Prostate gland (tissue), 2 donors: ENCODE results near the gene EDNRA.

Experiments
- POLR2A ChIP-seq: fragments of 450-650 bp; IDR thresholded peaks from one replicate; pipeline ENCODE4 v1.6.1; 2016; ENCODE audit warnings: antibody characterized with exemption, mild to moderate bottlenecking
- TF ChIP-seq, protein P1 (sequence below), 4 experiments: fragments of 200-600 bp in 2 of 4; fragments of 450-650 bp in 2 of 4; sonication (generic) in 2 of 4; IDR thresholded peaks; 1 replicate in 3 of 4; 2 replicates in 1 of 4; pipeline ENCODE4 v1.5.1; 2016 to 2019; ENCODE audit warnings: antibody characterized with exemption in 4 of 4, mild to moderate bottlenecking in 2 of 4, moderate library complexity in 2 of 4

DNA sequence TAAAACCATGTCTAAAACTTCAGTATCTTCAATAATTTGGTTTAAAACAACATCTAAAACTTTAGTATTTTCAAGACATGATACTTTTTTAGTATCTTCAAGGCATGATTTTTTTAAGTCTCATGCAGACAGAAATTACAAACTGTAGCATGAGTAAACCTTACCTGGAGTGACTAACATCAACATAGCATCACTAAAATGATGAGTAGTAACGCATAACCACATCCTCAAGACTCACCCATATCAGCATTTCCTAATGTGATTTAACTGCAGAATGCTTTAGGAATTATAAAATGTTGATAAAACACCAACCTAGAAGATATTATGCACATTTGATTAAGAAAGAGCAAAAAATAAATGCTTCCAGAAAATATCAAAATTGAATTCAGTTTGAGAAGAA, 19.7 kb upstream of the EDNRA start:
- no peak for TF ChIP-seq POLR2A
- TF ChIP-seq, protein P1, sequence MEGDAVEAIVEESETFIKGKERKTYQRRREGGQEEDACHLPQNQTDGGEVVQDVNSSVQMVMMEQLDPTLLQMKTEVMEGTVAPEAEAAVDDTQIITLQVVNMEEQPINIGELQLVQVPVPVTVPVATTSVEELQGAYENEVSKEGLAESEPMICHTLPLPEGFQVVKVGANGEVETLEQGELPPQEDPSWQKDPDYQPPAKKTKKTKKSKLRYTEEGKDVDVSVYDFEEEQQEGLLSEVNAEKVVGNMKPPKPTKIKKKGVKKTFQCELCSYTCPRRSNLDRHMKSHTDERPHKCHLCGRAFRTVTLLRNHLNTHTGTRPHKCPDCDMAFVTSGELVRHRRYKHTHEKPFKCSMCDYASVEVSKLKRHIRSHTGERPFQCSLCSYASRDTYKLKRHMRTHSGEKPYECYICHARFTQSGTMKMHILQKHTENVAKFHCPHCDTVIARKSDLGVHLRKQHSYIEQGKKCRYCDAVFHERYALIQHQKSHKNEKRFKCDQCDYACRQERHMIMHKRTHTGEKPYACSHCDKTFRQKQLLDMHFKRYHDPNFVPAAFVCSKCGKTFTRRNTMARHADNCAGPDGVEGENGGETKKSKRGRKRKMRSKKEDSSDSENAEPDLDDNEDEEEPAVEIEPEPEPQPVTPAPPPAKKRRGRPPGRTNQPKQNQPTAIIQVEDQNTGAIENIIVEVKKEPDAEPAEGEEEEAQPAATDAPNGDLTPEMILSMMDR (IDR thresholded peaks at IDR 0.05): no peak
